DMS53 (cell line): ENCODE measurements around the gene KRTAP10-11.
"Not testable (repeated sequence)": the region's sequence is repeated elsewhere in the genome, so short reads cannot be mapped to it uniquely, and the experiment has no call there.

Source experiments
- DNase-seq: peaks from one replicate; lab custom pipeline; 2025; lab: John Stamatoyannopoulos, UW

The KRTAP10-11 gene

DNA sequence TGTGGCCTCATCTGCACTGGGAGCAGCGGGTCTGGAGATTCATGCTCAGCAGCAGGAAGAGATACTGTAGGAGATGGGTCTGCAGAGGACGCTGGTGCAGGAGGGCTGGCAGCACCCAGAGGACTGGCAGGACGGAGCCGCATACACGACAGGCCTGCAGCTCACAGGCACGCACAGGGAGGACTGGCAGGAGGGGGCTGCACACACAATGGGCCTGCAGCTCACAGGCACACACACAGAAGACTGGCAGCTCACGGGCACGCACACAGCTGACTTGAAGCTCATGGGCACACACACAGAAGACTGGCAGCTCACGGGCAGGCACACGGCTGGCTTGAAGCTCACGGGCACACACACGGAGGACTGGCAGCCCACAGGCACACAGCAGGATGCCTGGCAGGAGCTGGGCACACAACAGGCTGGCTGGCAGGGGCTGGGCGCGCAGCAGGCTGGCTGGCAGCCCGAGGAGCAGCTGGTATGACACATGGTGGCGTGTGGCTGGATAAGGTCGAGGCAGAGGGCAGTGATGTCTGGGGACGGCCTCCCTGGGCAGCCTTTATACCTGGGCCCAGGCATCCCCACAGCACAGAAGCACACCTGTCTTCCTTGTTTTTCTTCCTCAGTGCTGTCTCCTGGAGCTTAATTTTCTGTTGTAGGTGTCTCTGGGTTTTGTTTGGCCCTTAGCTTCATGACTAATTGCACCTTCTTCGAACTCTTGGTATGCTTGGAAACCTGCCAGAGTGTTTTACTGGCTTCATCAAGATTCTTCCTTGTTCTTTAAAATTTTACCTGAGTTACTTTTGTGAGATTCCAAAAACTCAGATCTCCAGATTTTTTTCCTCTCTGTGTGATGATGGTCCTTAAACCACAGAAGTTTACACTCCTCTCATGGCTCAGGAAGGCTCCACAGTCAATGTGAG lies 20.4 kb downstream of the KRTAP10-11 start, which contains the start of gene KRTAP12-2:
TSS of gene KRTAP12-2 (minus strand) at position 527 of the 920 bp plus-strand sequence. CDS start at position 486, 41 bp downstream.
- no peak for DNase-seq

DNA sequence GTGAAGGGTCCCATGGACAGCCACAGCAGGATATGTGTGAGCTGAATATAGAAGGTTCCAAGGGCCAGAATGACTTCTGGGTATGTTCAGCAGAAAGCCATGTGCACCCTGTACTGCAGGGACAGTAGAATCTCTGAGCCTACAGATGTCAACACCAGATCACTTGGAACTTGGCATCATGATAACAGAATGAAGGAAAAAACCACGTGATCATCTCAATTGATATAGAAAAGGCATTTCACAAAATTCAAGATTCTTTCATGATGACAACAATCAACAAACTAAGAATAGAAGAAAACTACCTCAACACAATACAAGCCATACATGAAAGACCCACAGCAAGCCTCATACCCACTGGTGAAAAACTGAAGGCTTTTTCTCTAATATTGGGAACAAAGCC lies 21.4 kb downstream of the KRTAP10-11 start:
- DNase-seq: no peak

DNA sequence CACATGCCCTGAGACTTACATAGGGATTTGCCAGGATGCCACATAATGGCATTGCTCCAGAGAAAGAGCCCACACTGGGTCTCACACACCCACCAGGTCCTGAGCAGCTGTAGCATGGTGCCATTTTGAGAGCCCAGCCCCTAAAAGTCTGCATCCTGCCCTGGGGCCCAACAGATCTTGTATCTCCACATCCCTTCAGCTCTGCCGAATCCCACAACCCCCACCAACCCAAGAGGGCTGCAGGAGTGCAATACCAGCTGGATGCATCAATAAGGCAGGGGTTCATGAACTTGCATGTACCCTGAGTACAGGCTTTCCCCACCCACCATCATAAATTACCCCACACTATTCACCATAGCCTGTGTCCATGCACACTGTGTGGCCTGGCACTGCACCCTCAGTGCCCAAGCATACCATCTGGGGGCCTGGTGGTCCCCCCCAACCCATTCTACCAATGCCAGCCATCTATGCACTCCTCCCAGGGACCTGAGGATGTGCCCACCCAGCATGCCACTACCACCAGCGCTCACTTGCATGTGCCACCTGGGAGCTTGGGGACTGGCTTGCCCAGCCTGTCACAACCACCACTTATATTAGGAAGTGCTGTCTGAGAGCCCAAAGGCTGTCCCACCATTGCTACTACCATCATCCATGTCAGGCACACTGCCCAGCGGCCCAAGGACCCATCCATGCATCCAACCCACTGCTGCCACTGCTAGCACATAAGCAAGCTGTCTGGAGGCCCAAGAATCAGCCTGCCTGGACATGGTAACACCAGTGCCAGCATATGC lies 24.6 kb downstream of the KRTAP10-11 start:
- DNase-seq: no peak

DNA sequence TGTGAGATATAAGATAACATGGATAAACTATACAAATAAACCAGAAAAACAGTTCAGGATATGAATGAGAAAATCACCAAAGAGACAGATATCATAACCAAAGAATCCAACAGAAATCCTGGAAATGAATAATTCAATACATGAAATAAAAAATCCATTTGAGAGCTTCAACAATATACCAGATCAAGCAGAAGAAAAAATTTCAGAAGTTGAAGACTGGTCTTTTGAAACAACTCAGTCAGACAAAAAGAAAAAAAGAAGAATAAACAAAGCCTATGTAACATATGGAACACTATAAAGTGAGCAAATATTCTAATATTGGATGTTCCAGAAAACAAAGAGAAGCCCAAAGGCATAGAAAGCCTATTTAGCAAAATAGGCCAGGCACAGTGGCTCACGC lies 25.7 kb downstream of the KRTAP10-11 start:
- DNase-seq: no peak

DNA sequence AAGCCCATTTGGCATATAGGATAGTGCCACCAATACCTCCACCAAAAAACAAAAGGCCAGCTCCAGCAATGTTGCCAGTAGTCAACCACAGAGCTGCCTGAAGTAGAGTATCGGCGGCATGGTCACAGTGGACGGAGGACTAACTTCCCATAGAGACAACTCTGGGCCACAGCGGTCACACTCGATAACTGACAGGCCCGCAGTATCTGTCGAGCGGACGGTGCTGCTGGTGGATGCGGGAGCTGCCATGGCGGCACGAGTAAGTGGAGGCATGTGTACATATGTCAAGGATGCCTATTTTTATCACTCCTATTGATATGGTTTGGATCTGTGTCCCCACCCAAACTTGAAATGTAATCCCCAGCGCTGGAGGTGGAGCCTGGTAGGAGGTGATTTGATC lies 31.7 kb downstream of the KRTAP10-11 start:
- DNase-seq: no peak

DNA sequence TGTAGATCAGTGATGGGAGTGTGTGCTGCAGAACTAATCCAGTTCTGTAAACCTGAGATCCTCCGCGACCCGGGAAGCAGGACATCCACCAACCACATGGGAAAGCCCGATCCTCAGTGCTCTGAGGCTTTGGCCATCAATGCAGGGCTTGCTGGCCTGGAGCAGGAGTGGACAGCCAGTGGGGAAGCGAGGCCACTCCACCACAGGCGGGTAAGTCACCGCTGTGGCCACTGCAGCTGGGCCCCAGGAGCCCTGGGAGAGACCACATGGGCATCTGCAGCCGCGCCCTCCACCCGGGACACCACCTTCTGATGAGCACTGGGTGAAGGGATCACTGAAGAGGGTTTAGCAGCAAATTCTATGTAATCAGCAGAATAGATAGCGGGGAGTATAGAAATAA lies 34.9 kb downstream of the KRTAP10-11 start:
- no peak for DNase-seq

DNA sequence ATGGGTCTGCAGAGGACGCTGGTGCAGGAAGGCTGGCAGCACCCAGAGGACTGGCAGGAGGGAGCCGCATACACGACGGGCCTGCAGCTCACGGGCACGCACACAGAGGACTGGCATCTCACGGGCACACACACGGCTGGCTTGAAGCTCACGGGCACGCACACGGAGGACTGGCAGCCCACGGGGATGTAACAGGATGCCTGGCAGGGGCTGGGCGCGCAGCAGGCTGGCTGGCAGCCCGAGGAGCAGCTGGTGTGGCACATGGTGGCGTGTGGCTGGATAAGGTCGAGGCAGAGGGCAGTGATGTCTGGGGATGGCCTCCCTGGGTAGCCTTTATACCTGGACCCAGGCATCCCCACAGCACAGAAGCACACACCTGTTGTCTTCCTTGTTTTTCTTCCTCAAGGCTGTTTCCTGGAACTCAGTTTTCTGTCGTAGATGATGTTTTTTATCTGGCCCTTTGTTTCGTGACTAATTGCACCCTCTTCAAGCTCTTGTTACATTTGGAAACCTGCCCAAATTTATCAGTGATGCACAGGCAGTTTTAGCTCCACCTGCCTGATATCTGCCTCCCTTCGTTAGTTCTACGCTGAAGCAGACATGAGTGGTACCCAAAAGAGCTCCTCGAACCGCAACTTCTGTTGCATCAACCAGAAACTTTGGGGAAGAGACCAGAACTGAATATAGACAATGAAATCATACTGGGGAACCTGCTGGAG lies 35.8 kb downstream of the KRTAP10-11 start, which contains the start of gene KRTAP12-1:
TSS of gene KRTAP12-1 (minus strand) at position 303 of the 719 bp plus-strand sequence. CDS start at position 263, 40 bp downstream.
- DNase-seq: no peak

DNA sequence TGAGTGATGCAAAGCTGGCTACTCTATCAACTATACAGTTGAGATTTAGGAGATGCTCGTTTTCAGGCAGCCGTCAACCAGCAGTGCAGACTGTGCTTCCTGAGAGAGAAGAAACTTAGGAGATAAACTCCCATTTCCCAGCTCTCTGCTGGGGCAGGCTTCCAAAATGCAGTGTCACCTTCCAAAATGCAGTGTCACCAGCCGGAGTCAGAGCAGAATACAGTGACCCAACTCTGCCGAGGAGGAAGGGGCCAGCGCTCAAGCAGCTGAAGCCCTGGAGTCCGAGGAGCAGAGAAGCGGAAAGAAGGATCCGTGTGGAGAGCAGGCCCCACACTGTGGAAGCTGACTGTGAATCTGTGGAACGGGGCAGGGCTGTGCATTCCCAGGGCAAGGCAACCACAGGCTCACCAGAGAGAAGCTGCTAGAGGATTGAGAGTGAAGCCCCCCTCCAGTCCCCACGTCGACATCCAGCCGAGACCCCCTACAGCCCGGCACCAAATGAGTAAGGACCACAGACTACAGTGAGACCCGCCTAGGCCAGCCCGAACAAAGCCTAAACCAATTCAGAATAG lies 36.5 kb downstream of the KRTAP10-11 start:
- no peak for DNase-seq

DNA sequence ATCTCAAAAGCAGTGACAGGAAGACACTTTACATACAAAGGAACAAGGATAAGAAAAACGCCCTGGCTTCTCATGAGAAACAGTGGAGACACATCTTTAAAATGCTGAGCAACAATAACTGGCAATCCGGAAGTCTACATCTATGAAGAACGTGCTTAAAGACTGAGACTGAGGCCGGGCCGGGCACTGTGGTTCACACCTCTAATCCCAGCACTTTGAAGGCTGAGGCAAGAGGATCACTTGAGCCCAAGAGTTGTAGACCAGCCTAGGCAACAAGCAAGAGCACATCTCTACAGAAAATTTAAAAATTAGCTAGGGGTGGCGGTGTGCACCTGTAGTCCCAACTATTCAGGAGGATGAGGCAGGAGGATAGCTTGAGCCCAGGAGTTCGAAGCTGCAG lies 37.9 kb downstream of the KRTAP10-11 start:
- DNase-seq: no peak

DNA sequence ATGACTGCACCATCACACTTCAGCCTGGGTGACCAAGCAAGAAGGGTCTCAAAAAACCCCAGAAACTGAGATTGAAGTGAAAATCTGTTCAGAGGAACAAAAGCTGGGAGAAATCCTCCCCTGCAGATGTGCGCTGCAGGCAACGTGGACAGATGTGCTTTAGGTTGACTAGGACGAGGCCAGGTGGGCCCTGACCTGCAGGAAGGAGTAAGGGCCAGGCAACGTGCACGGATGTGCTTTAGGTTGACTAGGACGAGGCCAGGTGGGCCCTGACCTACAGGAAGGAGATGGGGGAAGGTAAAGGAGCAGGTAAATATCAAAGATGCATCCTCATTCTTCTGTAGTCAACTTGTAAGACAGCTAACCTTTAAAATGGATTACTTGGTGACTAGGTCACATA lies 38.3 kb downstream of the KRTAP10-11 start:
- DNase-seq: no peak

DNA sequence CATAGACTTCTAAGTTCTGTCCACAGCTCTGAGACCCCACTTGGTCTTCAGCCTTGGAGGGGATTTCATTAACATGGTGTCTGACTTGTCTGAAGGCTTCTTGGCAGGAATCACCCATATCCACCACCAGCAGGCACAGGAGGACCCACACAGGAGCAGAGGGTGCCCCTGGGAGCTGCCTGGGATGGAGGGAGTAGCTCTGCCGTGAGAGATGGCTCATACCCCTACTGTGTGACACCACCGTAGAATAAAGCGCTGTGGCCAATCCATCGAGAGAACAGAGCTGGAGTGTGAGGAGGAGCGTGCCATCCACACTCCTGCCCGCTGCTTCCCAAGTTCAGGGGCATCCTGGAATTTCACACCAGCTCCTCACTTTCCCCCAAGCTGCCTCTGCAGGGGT lies 38.8 kb downstream of the KRTAP10-11 start:
- DNase-seq: not testable (repeated sequence)

DNA sequence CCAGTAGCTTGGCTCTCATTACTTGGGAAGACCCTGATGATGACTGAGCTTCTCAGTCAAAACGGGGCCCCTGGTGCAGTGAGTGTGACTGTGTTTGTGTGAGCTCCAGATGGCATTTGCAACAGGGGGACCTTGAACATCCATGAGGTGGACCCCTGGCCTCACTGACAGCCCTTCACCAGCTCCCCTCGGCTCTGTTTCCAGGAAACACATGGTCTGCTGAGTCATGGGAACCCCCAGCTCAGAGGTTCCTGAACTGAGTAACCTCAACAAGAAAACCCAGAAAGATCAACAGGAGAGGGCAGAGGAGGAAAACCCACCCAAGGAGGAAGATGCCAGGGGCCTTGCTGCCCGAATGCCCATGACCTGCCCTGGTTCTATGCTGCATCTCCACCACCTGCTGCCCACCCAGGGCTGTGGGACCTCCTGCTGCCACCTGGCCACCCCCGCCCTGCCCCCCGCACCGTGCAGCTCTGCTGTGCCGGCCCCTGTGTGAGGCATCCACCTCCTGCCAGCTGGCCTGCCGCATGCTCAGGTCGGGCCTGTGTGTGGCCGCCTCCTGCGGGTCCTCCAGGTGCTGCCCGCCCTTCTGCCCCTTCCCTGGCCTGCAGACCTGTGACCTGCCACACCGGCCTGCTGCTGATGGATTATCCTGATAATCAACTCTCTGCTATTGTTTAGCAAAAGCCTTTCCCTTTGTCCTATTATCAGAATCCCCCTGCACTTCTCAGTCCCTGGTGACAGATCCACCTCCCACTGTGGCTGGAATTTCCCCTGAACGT lies 40.0 kb downstream of the KRTAP10-11 start:
- DNase-seq: no peak

DNA sequence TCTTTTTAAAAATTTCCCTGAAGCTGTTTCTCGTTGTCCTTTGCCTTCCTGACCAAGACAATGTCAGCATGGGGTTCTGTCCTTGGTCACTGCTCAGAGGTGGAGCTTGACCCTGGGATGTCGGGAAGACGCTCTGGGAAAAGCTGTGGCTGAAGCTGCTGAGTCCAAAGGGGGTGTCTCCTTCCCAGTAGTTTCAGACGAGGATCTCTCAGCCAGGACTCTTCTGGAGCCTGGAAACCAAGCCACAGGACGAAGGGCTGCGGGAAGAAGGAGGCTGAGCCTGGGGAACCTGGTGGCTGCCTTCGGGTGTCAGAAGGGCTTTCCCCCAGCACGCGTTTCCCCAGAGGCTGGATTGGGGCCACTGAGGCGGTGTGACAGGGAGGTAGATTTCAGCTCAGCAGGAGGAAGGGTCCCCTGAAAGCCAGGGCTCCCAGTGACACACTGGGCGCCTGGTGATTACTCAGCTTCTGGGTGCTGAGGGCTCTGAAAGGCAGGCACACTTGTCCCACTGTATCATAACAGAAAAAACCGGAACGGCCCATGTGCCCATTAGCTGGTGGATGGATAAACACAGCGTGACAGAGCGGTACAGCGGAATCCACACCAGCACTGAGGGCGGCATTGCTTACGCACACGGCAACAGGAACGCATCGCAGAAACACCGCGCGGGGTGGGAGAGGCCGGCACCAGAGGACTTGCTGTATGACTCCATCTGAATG lies 40.8 kb downstream of the KRTAP10-11 start:
- DNase-seq: no peak

DNA sequence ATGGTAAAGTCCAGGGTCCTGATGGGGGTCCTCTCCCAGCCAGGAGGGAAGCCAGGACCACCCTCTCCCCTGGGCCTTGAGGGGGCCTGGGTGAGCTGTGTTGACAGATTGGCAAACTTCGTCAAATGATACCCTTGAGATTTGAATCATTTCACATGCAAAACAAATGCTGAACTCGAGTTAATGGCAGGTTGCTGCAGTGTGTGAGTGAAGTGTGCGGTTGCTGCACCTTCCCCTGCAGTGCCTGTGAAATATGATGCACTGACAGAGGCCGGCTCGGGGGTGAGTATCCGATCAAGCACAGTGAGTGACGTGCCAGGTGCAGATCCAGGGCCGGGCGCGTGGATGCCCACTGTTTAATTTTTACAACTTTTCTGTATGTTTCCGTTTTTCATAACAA lies 41.5 kb downstream of the KRTAP10-11 start:
- no peak for DNase-seq

DNA sequence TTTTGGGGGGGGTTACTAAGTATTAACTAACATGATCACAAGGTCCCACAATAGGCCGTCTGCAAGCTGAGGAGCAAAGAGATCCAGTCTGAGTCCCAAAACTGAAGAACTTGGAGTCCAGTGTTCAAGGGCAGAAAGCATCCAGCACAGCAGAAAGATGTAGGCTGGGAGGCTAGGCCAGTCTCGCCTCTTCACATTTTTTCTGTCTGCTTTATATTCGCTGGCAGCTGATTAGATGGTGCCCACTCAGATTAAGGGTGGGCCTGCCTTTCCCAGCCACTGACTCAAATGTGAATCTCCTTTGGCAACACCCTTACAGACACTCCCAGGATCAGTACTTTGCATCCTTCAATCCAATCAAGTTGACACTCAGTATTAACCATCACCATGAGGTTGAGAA lies 43.5 kb downstream of the KRTAP10-11 start:
- DNase-seq: not testable (repeated sequence)

DNA sequence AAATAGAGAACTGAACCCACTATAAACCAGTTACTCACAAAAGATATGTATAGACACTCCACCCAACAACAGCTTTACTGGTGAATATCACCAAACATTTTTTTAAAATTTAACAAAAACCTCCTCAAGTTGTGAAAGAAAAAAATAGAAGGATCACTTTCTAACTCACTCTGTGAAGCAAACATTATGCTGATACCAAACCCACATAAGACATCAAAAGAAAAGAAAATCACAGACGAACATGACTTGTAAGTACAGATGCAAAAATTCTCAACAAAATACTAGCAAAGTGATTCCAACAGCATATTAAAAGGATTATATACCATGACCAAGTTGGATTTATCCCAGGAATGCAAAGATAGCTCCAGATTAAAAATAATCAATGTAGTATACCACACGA lies 45.5 kb downstream of the KRTAP10-11 start:
- DNase-seq: no peak

DNA sequence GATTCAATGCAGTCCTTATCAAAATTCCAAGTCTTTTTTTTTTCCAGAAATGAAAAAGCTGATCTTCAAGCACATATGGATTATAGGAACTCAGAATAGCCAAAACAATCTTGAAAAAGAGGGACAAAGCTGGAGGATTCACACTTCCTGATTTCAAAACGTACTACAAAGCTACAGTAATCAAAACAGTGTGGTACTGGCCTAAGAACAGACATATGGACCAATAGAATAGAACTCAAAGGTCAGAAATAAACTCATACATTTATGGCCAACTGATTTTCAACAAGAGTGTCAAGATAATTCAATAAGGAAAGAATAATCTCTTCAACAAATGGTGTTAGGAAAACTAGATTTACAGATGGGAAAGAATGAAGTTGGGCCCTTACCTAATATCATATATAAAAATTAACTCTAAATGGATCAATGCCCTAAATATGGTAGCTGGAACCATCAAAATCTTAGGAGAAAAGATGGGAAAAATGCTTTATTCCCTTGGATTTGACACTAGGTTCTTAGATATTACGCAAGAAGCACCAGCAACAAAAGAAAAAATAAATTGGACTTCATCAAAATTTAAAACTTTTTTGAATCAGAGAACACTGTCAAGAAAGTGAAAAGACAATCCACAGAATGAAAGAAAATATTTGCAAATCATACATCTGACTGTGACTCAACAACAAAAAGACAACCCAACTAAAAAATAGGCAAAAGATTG lies 46.7 kb downstream of the KRTAP10-11 start:
- no peak for DNase-seq

DNA sequence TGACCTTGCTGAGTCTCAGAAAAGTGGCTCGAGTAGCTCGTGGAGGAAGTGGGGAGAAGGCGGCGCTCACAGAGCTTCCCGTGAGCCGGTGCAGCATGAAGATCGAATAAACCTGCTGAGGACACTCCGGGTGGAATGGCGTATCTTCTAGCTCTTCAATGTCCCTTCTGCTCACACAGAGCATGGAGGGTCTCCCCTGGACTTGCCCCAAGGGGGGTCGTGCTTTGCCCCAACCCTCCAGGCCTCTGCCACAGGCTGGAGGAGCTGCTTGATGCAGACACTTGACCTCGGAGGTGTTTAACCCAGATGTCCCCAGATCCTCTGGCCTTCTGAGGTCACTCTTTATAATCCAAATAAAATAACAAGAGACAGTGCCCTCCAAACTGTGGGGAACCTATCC lies 48.6 kb downstream of the KRTAP10-11 start:
- DNase-seq: no peak

DNA sequence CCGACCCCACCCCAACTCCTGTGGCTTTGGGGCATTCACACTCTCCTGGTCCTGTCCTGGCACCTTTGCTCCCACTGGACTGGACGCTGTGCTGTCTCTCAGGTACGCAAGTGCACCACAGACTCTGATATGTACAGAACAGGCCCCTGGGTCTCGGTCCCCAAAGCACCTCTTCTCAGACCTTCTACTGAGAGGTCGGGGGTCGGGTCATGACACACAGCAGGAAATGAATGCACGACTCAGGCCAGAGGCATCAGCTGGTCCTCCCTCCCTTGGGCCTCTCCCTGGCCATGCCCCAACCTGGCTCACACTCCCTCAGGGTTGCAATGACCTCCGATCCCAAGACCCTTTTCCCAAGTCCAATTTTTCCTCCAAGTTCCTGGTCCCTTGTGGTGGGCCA lies 49.0 kb downstream of the KRTAP10-11 start:
- no peak for DNase-seq

DNA sequence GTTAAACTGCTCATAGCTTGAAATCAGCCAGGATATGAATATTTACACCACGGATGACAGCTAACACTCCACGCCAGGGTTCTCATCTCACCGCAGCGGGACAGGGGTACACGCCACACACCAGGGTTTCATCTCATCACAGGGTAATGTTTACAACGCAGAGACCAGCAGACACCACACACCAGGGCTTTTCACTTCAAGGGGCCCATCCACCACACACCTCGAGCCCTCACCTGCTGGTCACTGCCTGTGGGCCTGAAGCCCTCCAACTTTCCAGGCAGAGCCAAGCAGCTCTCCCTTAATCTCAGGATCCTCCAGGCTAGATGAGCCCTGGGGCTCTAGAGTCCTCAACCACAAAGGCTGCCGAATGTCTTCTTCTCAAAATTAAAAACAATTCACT lies 49.4 kb downstream of the KRTAP10-11 start:
- no peak for DNase-seq
